ENCODE measurements around the gene LDHA. TPM values are rescaled to one million over a fixed set of nuclear protein-coding genes. Genes with fewer than 3 reads are reported as not detected.
"Not testable (repeated sequence)": the region's sequence is repeated elsewhere in the genome, so short reads cannot be mapped to it uniquely, and the experiment has no call there.

Gene LDHA
- total RNA-seq, 1 experiment from 2014 or later = 721 TPM

GRCh38 chr11:18395735-18396504 lies 1.6 kb downstream of the LDHA start:
- intact Hi-C loops (cut with micrococcal nuclease; ENCODE audit: unreplicated experiment) = loop anchor here (5.0 to 10.0 kb wide), 3 partner anchors 74 to 129 kb away; partner anchors contain the start of genes GTF2H1, HPS5 and TSG101
- Mint-ChIP-seq H3K27me3 (ENCODE audit: unreplicated experiment) (no peaks in the 10 kb centered on the region), H3K9me3 (ENCODE audit: low read depth, unreplicated experiment) (no peaks in the 10 kb centered on the region), H3K4me3 (ENCODE audit: low read depth, unreplicated experiment) (peak overlapping the region; percentile 98), H3K36me3 (ENCODE audit: insufficient read depth, unreplicated experiment) (peaks cover 70% of the 10 kb centered on the region), H3K4me1 (ENCODE audit: low read depth, unreplicated experiment) (no peaks in the 10 kb centered on the region), H3K27ac (ENCODE audit: unreplicated experiment) (peak overlapping the region; percentile 98)
- TF ChIP-seq CTCF (IDR thresholded peaks at IDR 0.05; ENCODE audit: unreplicated experiment) = no peak
- peak; percentile 98 for DNase-seq
- no TSS peak for BruUV-seq (replicated peaks)
- CTCF ChIA-PET = interaction anchor here (1.1 to 4.4 kb wide), 4 partner anchors 12 to 281 kb away, joined by 3 to 41 read pairs (median 6); no protein-coding TSS in a partner anchor

GRCh38 chr11:18397921-18398320 lies 3.6 kb downstream of the LDHA start:
- no peak overlapping the region for H3K27ac Mint-ChIP-seq (ENCODE audit: unreplicated experiment)
- no peak for DNase-seq
- CTCF ChIA-PET = no interaction called here
- H3K4me1 Mint-ChIP-seq (ENCODE audit: low read depth, unreplicated experiment) = no peaks in the 10 kb centered on the region
- H3K4me3 Mint-ChIP-seq (ENCODE audit: low read depth, unreplicated experiment) = no peak overlapping the region
- no peaks in the 10 kb centered on the region for H3K9me3 Mint-ChIP-seq (ENCODE audit: low read depth, unreplicated experiment)
- no peaks in the 10 kb centered on the region for H3K27me3 Mint-ChIP-seq (ENCODE audit: unreplicated experiment)
- TF ChIP-seq CTCF (IDR thresholded peaks at IDR 0.05; ENCODE audit: unreplicated experiment) = no peak
- intact Hi-C loops (cut with micrococcal nuclease; ENCODE audit: unreplicated experiment) = loop anchor here (5.0 to 10.0 kb wide), 3 partner anchors 76 to 127 kb away; partner anchors contain the start of genes GTF2H1, HPS5 and TSG101
- H3K36me3 Mint-ChIP-seq (ENCODE audit: insufficient read depth, unreplicated experiment) = peaks cover 90% of the 10 kb centered on the region
- BruUV-seq (replicated peaks) = no TSS peak

GRCh38 chr11:18401077-18401476 lies 6.7 kb downstream of the LDHA start:
- intact Hi-C loops (cut with micrococcal nuclease; ENCODE audit: unreplicated experiment); H3K27me3 Mint-ChIP-seq (ENCODE audit: unreplicated experiment); H3K9me3 Mint-ChIP-seq (ENCODE audit: low read depth, unreplicated experiment); H3K4me1 Mint-ChIP-seq (ENCODE audit: low read depth, unreplicated experiment); BruUV-seq (replicated peaks); H3K27ac Mint-ChIP-seq (ENCODE audit: unreplicated experiment); H3K4me3 Mint-ChIP-seq (ENCODE audit: low read depth, unreplicated experiment); CTCF ChIA-PET; DNase-seq: not testable (repeated sequence)
- H3K36me3 Mint-ChIP-seq (ENCODE audit: insufficient read depth, unreplicated experiment) = peaks cover 90% of the 10 kb centered on the region

- Mint-ChIP-seq H3K36me3 (ENCODE audit: insufficient read depth, unreplicated experiment) (peaks cover 81% of the 10 kb centered on the region), H3K4me3 (ENCODE audit: low read depth, unreplicated experiment) (no peak overlapping the region), H3K9me3 (ENCODE audit: low read depth, unreplicated experiment) (no peaks in the 10 kb centered on the region), H3K27me3 (ENCODE audit: unreplicated experiment) (no peaks in the 10 kb centered on the region), H3K27ac (ENCODE audit: unreplicated experiment) (no peak overlapping the region), H3K4me1 (ENCODE audit: low read depth, unreplicated experiment) (peaks cover 5% of the 10 kb centered on the region)
- CTCF ChIA-PET = interaction anchor here (0.7 kb wide), 1 partner anchor 46 kb away, joined by 3 read pairs; no protein-coding TSS in a partner anchor
- DNase-seq = no peak
- intact Hi-C loops (cut with micrococcal nuclease; ENCODE audit: unreplicated experiment) = no loop called here
- BruUV-seq (replicated peaks) = no TSS peak
- no peak for TF ChIP-seq CTCF (IDR thresholded peaks at IDR 0.05; ENCODE audit: unreplicated experiment)
Observed at GRCh38 chr11:18404062-18404461, 9.7 kb downstream of the LDHA start.

- CTCF ChIA-PET; intact Hi-C loops (cut with micrococcal nuclease; ENCODE audit: unreplicated experiment); H3K4me3 Mint-ChIP-seq (ENCODE audit: low read depth, unreplicated experiment); DNase-seq; H3K27me3 Mint-ChIP-seq (ENCODE audit: unreplicated experiment); H3K9me3 Mint-ChIP-seq (ENCODE audit: low read depth, unreplicated experiment): not testable (repeated sequence)
- TSS peak; percentile 93 for BruUV-seq (replicated peaks)
- Mint-ChIP-seq H3K36me3 (ENCODE audit: insufficient read depth, unreplicated experiment) (peaks cover 62% of the 10 kb centered on the region), H3K27ac (ENCODE audit: unreplicated experiment) (peak overlapping the region; percentile 75), H3K4me1 (ENCODE audit: low read depth, unreplicated experiment) (peaks cover 23% of the 10 kb centered on the region)
Observed at GRCh38 chr11:18407400-18407799, 13.0 kb downstream of the LDHA start.

Data from Calu3 (cell line).